NT2/D1 (cell line): ENCODE measurements around the gene SNTG2.

Experiments used
- SUZ12 ChIP-seq: IDR thresholded peaks from 2 replicates; pipeline ENCODE4 v1.6.1; 2011; ENCODE audit not compliant: insufficient read length, insufficient read depth; ENCODE audit errors: extremely low read depth
- YY1 ChIP-seq: IDR thresholded peaks from 2 replicates; pipeline ENCODE4 v1.6.1; 2011; ENCODE audit not compliant: insufficient read length, insufficient read depth

- TF ChIP-seq SUZ12 (no peak), YY1 (no peak)
These were observed 19.7 kb upstream of the SNTG2 start for GRCh38 chr2:930935-931334.
